ENCODE data around the gene POLR2F. TPM values are rescaled to one million over a fixed set of nuclear protein-coding genes. Genes with fewer than 3 reads are reported as not detected.

Gene POLR2F
- polyA plus RNA-seq, 1 donor (not counting 4 experiments of a cell fraction or from before 2014, with no cell fraction given) = 119 TPM

- no peaks in the 10 kb centered on the region for H3K27me3 ChIP-seq (ENCODE audit: control insufficient read depth, extremely low read depth, insufficient read depth, low read length)
- H3K36me3 ChIP-seq (ENCODE audit: control insufficient read depth in 2 of 2, extremely low read depth in 1 of 2, insufficient read depth in 2 of 2, low read length in 2 of 2) = no peaks in the 10 kb centered on the region
- H2AFZ ChIP-seq (ENCODE audit: control insufficient read depth, low read length) = no peak overlapping the region
- no peak for FAIRE-seq
- H3K9me3 ChIP-seq (ENCODE audit: control insufficient read depth, low read depth, low read length) = no peaks in the 10 kb centered on the region
- DNase-seq (ENCODE audit: low read depth, low spot score) = no peak
- peaks cover 3% of the 10 kb centered on the region for H3K9me1 ChIP-seq (ENCODE audit: control insufficient read depth, extremely low read depth, insufficient read depth, low read length)
- peaks cover 7% of the 10 kb centered on the region for H3K4me1 ChIP-seq (ENCODE audit: control insufficient read depth, extremely low read depth, insufficient read depth, low read length)
- H3K79me2 ChIP-seq (ENCODE audit: control insufficient read depth, insufficient read depth, low read length) = no peaks in the 10 kb centered on the region
- no peak overlapping the region for H3K9ac ChIP-seq (ENCODE audit: control insufficient read depth, extremely low read depth, insufficient read depth, low read length)
- dilution Hi-C loops (cut with MboI; ENCODE audit: extremely low pct_ligation_motif_present, low sequenced_read_pairs) = no loop called here
- TF ChIP-seq, protein P1, sequence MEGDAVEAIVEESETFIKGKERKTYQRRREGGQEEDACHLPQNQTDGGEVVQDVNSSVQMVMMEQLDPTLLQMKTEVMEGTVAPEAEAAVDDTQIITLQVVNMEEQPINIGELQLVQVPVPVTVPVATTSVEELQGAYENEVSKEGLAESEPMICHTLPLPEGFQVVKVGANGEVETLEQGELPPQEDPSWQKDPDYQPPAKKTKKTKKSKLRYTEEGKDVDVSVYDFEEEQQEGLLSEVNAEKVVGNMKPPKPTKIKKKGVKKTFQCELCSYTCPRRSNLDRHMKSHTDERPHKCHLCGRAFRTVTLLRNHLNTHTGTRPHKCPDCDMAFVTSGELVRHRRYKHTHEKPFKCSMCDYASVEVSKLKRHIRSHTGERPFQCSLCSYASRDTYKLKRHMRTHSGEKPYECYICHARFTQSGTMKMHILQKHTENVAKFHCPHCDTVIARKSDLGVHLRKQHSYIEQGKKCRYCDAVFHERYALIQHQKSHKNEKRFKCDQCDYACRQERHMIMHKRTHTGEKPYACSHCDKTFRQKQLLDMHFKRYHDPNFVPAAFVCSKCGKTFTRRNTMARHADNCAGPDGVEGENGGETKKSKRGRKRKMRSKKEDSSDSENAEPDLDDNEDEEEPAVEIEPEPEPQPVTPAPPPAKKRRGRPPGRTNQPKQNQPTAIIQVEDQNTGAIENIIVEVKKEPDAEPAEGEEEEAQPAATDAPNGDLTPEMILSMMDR (optimal IDR thresholded peaks at IDR 0.05 in 1 of 3, IDR thresholded peaks at IDR 0.05 in 1 of 3, conservative IDR thresholded peaks at IDR 0.05 in 1 of 3; ENCODE audit: extremely low read depth in 1 of 3, insufficient read depth in 2 of 3, low read length in 3 of 3) = no peak
- TF ChIP-seq EZH2 (IDR thresholded peaks at IDR 0.05; ENCODE audit: low read length) = no peak
- no peaks in the 10 kb centered on the region for H4K20me1 ChIP-seq (ENCODE audit: control insufficient read depth, extremely low read depth, insufficient read depth, low read length)
- H3K4me3 ChIP-seq (ENCODE audit: control insufficient read depth in 2 of 3, extremely low read depth in 1 of 3, insufficient read depth in 2 of 3, low read depth in 1 of 3, low read length in 3 of 3) = no peak overlapping the region
- H3K27ac ChIP-seq (ENCODE audit: control insufficient read depth, insufficient read depth, low read length) = no peak overlapping the region
- H3K4me2 ChIP-seq (ENCODE audit: control insufficient read depth, extremely low read depth, insufficient read depth, low read depth, low read length) = no peak overlapping the region
Observed at GRCh38 chr22:37979782-37980181, 26.3 kb downstream of the POLR2F start.

DNA sequence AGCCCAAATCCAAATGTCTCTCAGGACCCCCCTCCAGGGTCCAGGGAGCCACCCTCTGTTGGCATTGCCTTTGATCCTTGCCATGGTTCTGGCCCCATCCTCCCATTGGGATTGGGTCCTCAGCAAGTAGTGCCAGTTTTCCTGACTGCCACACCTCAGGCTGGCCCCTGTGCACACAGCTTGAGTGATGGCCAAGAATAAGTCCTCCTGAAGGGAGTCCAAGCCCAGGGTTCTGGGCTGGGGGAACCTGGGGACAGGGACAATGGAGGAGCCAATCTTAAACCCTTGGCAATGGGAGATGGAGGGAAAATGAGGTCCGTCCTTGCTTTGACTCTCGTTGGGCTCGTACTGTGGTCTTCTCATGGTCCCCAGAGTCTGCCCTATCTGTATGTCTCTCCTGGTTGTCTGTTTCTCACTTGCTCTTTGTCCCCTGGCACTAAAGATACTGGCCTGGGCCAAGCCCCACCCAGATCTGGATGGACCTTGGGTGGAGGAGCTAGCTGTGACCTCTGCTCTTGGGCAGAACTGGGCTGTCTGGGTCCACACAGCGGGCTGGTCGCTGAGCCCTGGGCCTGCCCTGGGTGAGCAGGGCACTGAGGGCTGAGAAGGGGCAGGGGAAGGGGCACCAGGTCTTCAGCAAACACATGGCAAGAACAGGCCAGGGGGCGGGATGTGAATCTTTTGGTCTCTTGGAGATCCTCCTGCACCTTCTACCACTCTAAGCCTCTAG, 27.9 kb downstream of the POLR2F start:
- no peak overlapping the region for H3K27ac ChIP-seq (ENCODE audit: control insufficient read depth, insufficient read depth, low read length)
- no peak for DNase-seq (ENCODE audit: low read depth, low spot score)

More for the DNA sequence above, 27.9 kb downstream of the POLR2F start:
- TF ChIP-seq, protein P1 (optimal IDR thresholded peaks at IDR 0.05 in 1 of 3, IDR thresholded peaks at IDR 0.05 in 1 of 3, conservative IDR thresholded peaks at IDR 0.05 in 1 of 3; ENCODE audit: extremely low read depth in 1 of 3, insufficient read depth in 2 of 3, low read length in 3 of 3) = no peak
- no peak for TF ChIP-seq EZH2 (IDR thresholded peaks at IDR 0.05; ENCODE audit: low read length)
- Histone ChIP-seq H3K27me3 (ENCODE audit: control insufficient read depth, extremely low read depth, insufficient read depth, low read length) (no peaks in the 10 kb centered on the region), H3K4me2 (ENCODE audit: control insufficient read depth, extremely low read depth, insufficient read depth, low read depth, low read length) (no peak overlapping the region), H3K4me3 (ENCODE audit: control insufficient read depth in 2 of 3, extremely low read depth in 1 of 3, insufficient read depth in 2 of 3, low read depth in 1 of 3, low read length in 3 of 3) (no peak overlapping the region), H3K36me3 (ENCODE audit: control insufficient read depth in 2 of 2, extremely low read depth in 1 of 2, insufficient read depth in 2 of 2, low read length in 2 of 2) (no peaks in the 10 kb centered on the region), H3K9ac (ENCODE audit: control insufficient read depth, extremely low read depth, insufficient read depth, low read length) (no peak overlapping the region), H3K4me1 (ENCODE audit: control insufficient read depth, extremely low read depth, insufficient read depth, low read length) (no peaks in the 10 kb centered on the region), H4K20me1 (ENCODE audit: control insufficient read depth, extremely low read depth, insufficient read depth, low read length) (no peaks in the 10 kb centered on the region), H2AFZ (ENCODE audit: control insufficient read depth, low read length) (no peak overlapping the region), H3K9me3 (ENCODE audit: control insufficient read depth, low read depth, low read length) (no peaks in the 10 kb centered on the region), H3K79me2 (ENCODE audit: control insufficient read depth, insufficient read depth, low read length) (no peaks in the 10 kb centered on the region), H3K9me1 (ENCODE audit: control insufficient read depth, extremely low read depth, insufficient read depth, low read length) (peaks cover under 1% of the 10 kb centered on the region)
- FAIRE-seq = no peak
- dilution Hi-C loops (cut with MboI; ENCODE audit: extremely low pct_ligation_motif_present, low sequenced_read_pairs) = no loop called here

Data from keratinocyte (primary cell).